NK-92 (cell line): ENCODE data around the gene RBM20.
"Not testable (repeated sequence)": the region's sequence is repeated elsewhere in the genome, so short reads cannot be mapped to it uniquely, and the experiment has no call there.

Source experiments
- DNase-seq: peaks from one replicate; lab custom pipeline; 2025; ENCODE audit not compliant: unreplicated experiment; lab: John Stamatoyannopoulos, UW

The RBM20 gene

DNA sequence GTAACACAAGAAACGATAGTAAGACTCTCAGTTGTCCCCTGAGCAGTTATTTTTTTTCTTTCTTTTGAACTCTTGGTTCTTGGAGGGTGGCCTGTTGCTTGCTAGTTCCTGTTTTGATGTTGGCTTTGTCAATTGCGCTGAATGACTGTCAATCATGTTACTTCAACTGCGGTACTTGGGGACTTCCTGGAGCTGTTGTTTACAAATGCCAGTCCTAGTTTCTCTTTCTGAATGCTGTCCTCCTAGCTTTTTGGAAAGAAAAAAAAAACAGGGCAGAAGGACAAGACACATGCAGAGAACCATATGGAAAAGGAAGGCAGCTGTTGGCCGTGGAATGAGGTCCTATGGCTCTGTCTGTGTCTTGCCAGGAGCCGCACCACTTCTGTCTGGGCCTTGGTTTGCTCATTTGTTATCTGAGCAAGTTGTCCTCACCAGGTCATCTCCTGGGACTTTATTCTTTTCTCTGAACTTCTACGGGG, 220.6 kb downstream of the RBM20 start:
- no peak for DNase-seq

GRCh38 chr10:110865186-110865808, 221.2 kb downstream of the RBM20 start:
- no peak for DNase-seq

DNA sequence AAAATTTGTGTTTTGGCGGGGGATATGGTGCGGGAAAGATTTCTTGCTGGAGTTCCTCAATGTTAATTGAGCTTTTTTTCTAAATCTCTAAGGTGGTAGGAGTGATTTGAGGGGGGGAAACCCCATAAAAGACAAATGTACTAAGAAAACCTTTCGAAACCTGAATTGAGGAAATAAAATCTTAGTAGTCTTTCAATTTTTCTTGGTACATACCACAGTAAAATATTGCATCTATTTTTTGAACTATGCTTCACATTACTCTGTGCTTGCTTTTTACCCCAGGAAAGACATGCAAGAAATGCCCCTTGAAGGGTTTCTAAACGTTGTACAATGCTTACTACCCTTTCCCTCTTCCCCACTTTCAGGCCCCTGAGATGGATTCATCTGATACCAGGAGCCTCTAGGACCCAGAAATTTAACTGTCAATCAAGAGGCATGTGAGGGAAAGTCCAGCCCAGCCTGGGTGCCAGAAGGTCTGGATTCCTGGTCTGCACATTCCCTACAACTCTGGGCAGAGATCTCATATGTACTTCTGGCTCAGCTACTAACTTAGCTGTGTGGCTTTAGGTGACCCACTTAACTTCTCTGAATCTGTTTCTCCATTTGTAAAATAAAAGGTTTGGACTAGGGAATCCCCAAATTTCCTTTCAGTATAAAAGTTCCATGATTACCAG, 221.8 kb downstream of the RBM20 start:
- DNase-seq: no peak

DNA sequence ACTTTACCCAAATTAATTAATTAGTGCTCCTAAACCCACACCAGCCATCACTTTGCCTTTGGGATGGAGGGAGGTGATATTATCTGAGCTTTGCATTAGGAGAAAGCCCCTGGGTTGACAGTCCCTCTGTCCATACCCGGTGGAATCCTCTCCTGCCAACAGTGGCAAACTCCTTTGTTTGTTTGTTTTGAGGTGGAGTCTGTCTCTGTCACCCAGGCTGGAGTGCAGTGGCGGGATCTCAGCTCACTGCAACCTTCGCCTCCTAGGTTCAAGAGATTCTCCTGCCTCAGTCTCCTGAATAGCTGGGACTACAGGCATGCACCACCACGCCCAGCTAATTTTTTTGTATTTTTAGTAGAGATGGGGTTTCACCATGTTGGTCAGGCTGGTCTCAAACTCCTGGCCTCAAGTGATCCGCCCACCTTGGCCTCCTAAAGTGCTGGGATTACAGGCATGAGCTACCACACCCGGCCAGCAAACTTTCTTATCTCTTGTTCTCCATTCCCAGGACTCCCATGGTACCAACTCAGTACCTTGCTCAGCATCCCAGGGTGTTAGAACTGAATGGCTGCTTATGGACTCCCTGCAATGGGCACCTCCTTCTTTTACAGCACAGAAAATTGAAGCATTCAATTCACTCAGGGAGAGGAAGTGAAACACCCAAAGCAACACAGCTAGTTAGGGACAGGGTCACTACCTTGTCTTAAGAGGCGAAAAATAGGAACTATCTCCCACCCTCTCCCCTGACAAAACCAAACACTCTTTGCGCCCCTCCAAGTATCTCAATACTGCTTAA, 223.1 kb downstream of the RBM20 start:
- DNase-seq: not testable (repeated sequence)

DNA sequence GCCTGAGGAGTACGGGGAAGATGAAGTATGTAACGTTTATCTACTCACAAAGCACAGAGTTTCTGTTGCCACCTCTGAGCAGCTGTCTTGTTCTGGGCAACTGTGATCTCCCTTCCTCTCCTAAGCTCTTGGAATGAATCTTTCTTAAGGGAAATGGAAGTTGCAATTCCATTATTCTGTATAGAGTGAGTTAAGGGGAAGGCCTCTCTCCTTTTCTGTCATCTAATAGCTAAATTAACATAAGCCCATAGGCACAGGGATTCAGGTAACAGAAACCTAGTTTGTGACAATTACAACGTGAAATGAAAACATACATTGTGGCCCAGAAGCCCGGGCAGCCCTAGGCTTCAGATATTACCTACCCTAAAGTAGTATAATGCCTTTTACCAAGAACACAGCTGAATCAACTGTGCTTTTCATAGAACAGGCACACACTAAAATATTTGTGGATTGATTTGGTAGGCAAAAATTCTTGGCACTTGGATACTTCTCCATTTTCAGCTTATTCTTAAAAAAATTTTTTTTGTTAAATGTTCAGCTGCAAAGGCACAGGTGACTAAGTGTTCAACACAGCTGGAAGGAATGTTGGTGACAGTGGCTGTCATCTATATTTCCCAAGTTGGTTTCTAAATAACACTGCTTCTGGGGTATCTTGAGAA, 223.8 kb downstream of the RBM20 start:
- DNase-seq: no peak

- DNase-seq: no peak
Observed at GRCh38 chr10:110868981-110869380, 224.8 kb downstream of the RBM20 start.

DNA sequence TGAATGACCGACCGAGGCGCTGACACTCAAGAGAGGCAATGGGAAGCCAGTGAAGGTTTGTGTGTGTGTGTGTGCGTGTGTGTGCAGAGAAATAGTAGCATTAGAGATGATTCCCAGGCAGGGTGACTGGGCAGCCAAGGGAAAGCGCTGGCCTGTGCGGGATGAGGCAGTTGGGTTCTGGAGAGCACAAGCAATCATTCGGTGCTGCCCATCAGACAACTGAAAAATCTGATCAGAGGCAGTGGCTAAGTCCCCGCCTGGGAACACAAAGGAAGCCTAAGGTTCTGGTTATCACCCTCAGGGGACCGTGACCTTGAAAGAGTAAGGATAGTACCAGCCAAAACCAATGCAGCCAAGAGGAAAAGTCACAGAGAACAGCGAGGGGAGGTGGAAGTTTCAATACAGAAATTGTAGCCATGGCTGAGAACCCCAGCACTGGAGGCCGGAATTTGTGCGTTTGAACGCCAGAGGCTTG, 226.7 kb downstream of the RBM20 start:
- DNase-seq: no peak

DNA sequence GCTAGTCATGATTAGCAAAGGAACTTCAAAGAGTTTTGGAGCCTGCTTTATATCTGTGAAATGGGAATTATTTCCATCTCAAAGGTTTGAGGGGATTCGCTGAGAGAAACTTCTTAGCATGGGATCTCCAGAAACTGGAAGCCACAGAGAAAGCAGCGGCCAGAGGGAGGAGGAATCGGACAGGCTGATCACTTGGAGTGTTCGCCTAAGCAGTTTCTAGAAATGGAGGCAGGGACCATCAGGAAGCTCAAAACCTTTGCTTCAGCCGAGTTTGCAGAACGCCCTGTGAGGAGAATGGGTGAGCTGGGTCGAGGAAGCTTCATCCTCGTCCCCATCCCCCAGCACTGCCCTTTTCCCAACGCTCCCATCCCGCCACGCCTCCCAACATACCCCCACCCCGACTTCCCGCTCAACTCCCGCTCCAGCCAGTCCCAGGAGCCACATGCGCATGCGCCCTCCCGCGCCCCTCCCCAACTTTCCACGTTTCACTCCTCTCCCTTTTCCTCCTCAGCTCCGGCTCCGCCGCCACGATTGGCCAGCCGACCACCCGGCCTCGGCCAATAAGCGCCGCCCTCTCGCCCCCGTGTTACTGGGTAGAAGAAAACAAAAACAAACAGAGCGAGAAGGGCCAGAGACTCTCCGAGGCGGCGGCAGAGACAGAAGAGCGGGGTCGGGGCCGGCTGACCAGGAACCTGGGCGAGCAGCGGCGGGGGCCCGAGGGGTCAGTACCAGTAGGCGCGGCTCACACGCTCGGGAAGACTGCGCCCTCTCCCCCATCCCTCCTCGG, 227.4 kb downstream of the RBM20 start, which contains the start of gene PDCD4:
Gene PDCD4, plus strand, starts transcription at position 631 of the 787 bp plus-strand sequence. CDS start 4,100 bp downstream, outside the sequence.
- DNase-seq: peak; percentile 78

DNA sequence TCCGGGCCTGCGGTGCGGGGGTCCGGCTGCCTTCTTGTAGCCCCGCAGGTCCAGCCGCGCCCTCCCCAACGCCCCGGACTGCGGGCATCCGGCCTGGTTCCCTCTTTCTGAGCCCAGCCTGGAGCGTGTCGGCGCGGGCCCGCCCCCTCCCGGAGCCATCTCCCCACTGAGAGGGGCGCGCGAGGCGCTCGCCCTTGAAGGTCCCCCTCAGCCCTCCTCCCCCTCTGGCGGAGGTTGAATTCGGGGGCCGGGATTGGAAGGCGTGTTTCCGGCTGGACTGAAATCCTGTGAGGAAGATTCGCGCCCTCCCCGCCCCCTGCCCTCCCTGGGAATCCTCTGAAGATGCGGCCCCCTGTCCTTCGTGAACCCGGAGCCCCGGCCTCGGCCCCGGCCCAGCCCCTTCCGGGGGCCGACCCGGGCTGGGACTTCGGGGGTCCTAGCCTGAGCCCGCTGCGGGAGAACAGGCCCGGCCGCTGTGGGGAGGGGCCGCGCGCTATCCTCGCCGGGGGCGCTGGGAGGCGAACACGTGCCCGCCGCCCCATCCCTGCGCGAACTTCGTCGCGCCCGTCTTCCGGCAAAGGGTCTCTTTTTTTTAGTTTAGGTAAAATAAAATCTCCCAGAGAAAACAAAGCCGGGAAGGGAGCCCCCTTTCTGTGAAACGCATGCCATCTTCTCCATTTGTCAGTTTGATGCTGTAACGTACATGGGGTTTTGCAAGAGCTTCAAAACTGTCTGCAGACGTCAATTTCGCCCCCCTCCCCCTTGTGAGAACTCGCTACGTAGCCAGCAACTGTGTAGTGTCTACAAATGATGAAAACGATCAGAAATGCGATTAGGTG, 228.2 kb downstream of the RBM20 start:
- peak; percentile 22 for DNase-seq

- DNase-seq: no peak
Observed at GRCh38 chr10:110872984-110873923, 229.1 kb downstream of the RBM20 start.

DNA sequence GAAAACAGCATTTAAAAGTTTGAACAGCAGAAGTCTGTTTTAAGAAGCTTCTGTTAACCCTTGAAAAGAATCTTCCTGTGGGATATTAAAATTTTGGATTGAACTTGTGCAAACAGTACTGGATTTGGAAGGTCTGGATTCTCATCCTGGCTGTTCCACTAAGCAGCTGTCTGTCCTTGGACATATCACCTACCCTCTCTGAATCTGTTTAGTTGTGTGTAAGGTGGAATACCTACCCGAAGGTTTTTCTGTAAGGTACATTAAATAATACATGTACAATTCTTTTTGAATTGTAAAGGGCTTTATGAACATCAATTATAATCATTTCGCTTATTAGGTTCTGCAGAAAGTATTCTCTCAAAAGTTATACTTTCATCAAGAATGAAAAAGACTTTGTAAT, 229.8 kb downstream of the RBM20 start:
- no peak for DNase-seq

DNA sequence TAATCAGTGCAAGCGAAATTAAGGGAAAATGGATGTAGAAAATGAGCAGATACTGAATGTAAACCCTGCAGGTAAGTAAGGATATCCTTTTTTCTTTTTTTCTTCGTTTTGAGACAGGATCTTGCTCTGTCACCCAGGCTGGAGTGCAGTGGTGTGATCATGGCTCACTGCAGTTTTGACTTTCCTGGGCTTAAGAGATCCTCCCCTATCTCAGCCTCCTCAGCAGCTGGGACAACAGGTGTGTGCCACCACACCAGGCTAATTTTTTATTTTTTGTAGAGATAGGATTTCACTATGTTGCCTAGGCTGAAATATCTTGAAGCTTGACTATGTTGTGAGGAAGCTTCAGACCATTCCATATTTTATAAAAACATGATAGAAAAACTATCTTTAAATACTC, 231.9 kb downstream of the RBM20 start:
- DNase-seq: no peak

DNA sequence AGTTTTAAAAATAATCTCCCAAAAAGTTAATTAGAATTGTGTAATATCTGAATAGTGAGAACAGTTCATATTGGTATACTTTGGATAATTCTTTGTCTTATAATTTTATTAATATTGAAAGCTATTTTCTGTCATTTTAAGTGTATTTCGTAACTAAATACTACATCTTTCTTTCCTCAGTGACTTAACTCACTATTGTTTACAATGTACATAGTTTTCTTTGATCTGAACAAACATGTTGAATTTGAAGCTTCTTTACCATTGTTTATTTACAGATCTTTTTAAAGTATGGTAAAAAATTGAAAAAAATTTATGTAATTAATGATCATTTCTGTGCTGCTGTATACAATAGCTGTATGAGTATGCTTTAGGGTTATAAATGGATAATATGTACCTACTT, 232.7 kb downstream of the RBM20 start:
- DNase-seq: no peak

DNA sequence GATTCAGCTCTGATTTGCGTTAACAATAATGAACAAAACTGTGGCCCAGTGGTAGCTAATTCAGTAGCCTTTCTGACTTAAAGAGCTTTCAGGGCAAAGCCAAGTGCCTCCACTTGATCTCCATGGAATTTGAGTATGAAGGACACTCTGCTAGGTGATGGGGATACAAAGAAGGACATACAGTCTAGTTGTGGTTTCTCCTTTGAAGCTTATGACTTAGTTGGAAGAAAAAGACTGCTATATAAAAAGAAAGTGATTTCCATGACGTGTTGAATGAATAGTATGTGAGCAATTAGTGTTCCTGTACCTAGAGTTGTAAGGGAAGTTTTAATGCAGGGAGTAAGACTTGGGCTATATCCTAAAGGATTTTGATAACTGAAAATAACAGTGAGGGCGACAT, 235.9 kb downstream of the RBM20 start:
- DNase-seq: no peak

- DNase-seq: no peak
Observed at GRCh38 chr10:110881247-110881646, 237.1 kb downstream of the RBM20 start.

GRCh38 chr10:110881905-110882304, 237.8 kb downstream of the RBM20 start:
- DNase-seq: no peak

DNA sequence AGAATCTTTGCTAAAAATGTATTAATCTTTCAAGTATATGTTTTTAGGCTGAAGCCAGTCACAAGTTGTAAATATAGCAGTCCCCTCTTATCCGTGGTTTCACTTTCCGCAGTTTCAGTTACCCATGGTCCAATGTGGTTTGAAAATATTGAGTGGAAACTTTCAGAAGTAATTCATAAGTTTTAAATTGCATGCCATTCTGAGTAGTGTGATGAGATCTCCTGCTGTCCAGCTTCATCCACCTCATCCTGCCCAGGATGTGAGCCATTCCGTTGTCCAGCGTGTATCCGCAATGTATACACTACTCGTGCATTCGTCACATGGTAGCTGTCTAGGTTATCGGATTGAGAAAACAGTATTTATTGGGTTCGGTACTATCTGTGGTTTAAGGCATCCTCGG, 239.8 kb downstream of the RBM20 start:
- DNase-seq: no peak

GRCh38 chr10:110885932-110886674, 242.0 kb downstream of the RBM20 start:
- no peak for DNase-seq
